B cell (primary cell): ENCODE measurements around the gene TSPAN14. TPM values are rescaled to one million over a fixed set of nuclear protein-coding genes. Genes with fewer than 3 reads are reported as not detected.

Source experiments
- ATAC-seq: fragments of 200-7000 bp; cut with Tn5 transposase; one replicate; pipeline ENCODE4 v1.10.0; 2021; ENCODE audit warnings: low read depth, mild to moderate bottlenecking, moderate number of reproducible peaks, moderate library complexity
- CTCF ChIA-PET: fragments of 350-600 bp; sonication (Branson Sonifier 250); formaldehyde crosslinking; loops from one replicate; lab custom pipeline; 2021; ENCODE audit warnings: antibody characterized with exemption, inconsistent platforms; lab: Charles Lee
- POLR2A ChIA-PET: fragments of 350-600 bp; sonication (Branson Sonifier 250); formaldehyde crosslinking; loops from one replicate; lab custom pipeline; 2021; ENCODE audit warnings: antibody characterized with exemption; lab: Charles Lee
- DNase-seq: peaks from one replicate; pipeline ENCODE4 v3.0.0; 2013
- H2AFZ ChIP-seq: 2 replicates; pipeline ENCODE4 v1.6.1; 2012; ENCODE audit warnings: mild to moderate bottlenecking, low read depth, low read length; ENCODE audit not compliant: insufficient read depth, poor library complexity, severe bottlenecking
- H3K27ac ChIP-seq, 2 donors: 1 replicate in 1 of 2; 2 replicates in 1 of 2; pipeline ENCODE4 v1.5.1; 2012 to 2013; ENCODE audit warnings: low read length in 2 of 2, mild to moderate bottlenecking in 2 of 2, moderate library complexity in 1 of 2
- H3K27me3 ChIP-seq, 4 experiments: fragments of 200-600 bp in 1 of 4; sonication (generic) in 1 of 4; replicated peaks in 1 of 4; 1 replicate in 2 of 4; 2 replicates in 2 of 4; pipeline versions ENCODE4 v1.6.1 to v1.7.0; 2013 to 2016; ENCODE audit warnings: low read length in 3 of 4, mild to moderate bottlenecking in 2 of 4, mixed read lengths in 1 of 4, moderate library complexity in 1 of 4; ENCODE audit not compliant: insufficient read depth in 4 of 4, control insufficient read depth in 3 of 4; ENCODE audit errors: control extremely low read depth in 1 of 4
- H3K36me3 ChIP-seq, 2 experiments: replicated peaks in 1 of 2; 1 replicate in 1 of 2; 2 replicates in 1 of 2; pipeline versions ENCODE4 v1.6.1 to v1.7.1; 2013; ENCODE audit warnings: low read length in 1 of 2; ENCODE audit not compliant: insufficient read depth in 2 of 2, control insufficient read depth in 1 of 2; ENCODE audit errors: control extremely low read depth in 1 of 2, extremely low read depth in 1 of 2
- H3K4me1 ChIP-seq, 2 donors: fragments of 200-600 bp in 1 of 2; sonication (generic) in 1 of 2; 1 replicate in 1 of 2; 2 replicates in 1 of 2; pipeline versions ENCODE4 v1.5.1 to v1.6.1; 2013 to 2017; ENCODE audit warnings: low read length in 2 of 2; ENCODE audit not compliant: control insufficient read depth in 2 of 2, insufficient read depth in 2 of 2
- H3K4me2 ChIP-seq: replicated peaks from 2 replicates; pipeline ENCODE3; 2012; ENCODE audit warnings: mild to moderate bottlenecking, low read depth, low read length; ENCODE audit not compliant: poor library complexity, severe bottlenecking
- H3K4me3 ChIP-seq, 5 experiments: fragments of 200-600 bp in 1 of 5; sonication (generic) in 1 of 5; 1 replicate in 3 of 5; 2 replicates in 2 of 5; pipeline versions ENCODE4 v1.5.1 to v1.7.0; 2011 to 2016; ENCODE audit warnings: low read length in 4 of 5, mild to moderate bottlenecking in 4 of 5, low read depth in 2 of 5, control low read depth in 1 of 5, moderate library complexity in 1 of 5; ENCODE audit not compliant: insufficient read depth in 1 of 5; ENCODE audit errors: control extremely low read depth in 1 of 5, extremely low read depth in 1 of 5
- H3K79me2 ChIP-seq: fragments of 200-600 bp; sonication (generic); one replicate; pipeline ENCODE4 v1.6.0; 2016; ENCODE audit warnings: low read length; ENCODE audit not compliant: control insufficient read depth, insufficient read depth
- H3K9ac ChIP-seq: fragments of 200-600 bp; sonication (generic); 2 replicates; pipeline ENCODE4 v1.6.1; 2017; ENCODE audit warnings: mild to moderate bottlenecking, low read length, moderate library complexity
- H3K9me3 ChIP-seq, 3 donors: one replicate each; pipeline versions ENCODE4 v1.6.1 to v1.7.1; 2013; ENCODE audit warnings: low read length in 2 of 3; ENCODE audit not compliant: control insufficient read depth in 2 of 3, insufficient read depth in 1 of 3; ENCODE audit errors: control extremely low read depth in 1 of 3
- H4K20me1 ChIP-seq: 2 replicates; pipeline ENCODE4 v1.6.0; 2012; ENCODE audit warnings: mild to moderate bottlenecking, low read length; ENCODE audit not compliant: insufficient read depth, control insufficient read depth, poor library complexity, severe bottlenecking
- H3K27ac Mint-ChIP-seq: one replicate; pipeline ENCODE4 v1.8.0; 2021; ENCODE audit warnings: mixed read lengths
- H3K27me3 Mint-ChIP-seq: one replicate; pipeline ENCODE4 v1.8.0; 2021; ENCODE audit warnings: mixed read lengths
- H3K4me1 Mint-ChIP-seq: one replicate; pipeline ENCODE4 v1.8.0; 2021; ENCODE audit warnings: mixed read lengths
- H3K4me3 Mint-ChIP-seq: one replicate; pipeline ENCODE4 v1.8.0; 2021; ENCODE audit warnings: mixed read lengths
- H3K9me3 Mint-ChIP-seq: one replicate; pipeline ENCODE4 v1.8.0; 2022; ENCODE audit warnings: mixed read lengths; ENCODE audit not compliant: insufficient read depth
- CTCF ChIP-seq: fragments of 200-600 bp; IDR thresholded peaks from one replicate; pipeline ENCODE4 v1.8.0; 2022; ENCODE audit warnings: antibody characterized with exemption, mild to moderate bottlenecking
- EZH2 ChIP-seq: IDR thresholded peaks from 2 replicates; pipeline ENCODE4 v1.6.1; 2012; ENCODE audit warnings: borderline replicate concordance, low read depth, mild to moderate bottlenecking, moderate library complexity, low read length; ENCODE audit not compliant: insufficient read depth, poor library complexity, severe bottlenecking
- WGBS: methylation state at CpG from one replicate; pipeline ENCODE4 v1.1.5; 2013; ENCODE audit warnings: missing lambda C conversion rate; ENCODE audit not compliant: insufficient coverage; 5-methylcytosine and 5-hydroxymethylcytosine counted together
- intact Hi-C: fragments of 100-400 bp; cut with micrococcal nuclease; formaldehyde crosslinking; loops from one replicate; pipeline ENCODE4 v1.10.0; 2022
- polyA plus RNA-seq: library from polyadenylated mRNA; depleted of rRNA; stranded (reverse); fragments of >200 nt; gene quantifications from 2 replicates; pipeline ENCODE4 v1.2.3, GENCODE V29; 2012
- total RNA-seq, 2 donors: library from RNA; stranded (reverse); fragments of 120-200 nt in 1 of 2; gene quantifications; 1 replicate in 1 of 2; 2 replicates in 1 of 2; pipeline versions ENCODE4 v1.2.3 to v1.2.4, GENCODE V29; 2013 to 2022

TSPAN14 gene
- total and polyA plus RNA-seq, 2 donors (not counting 1 experiment from before 2014, with no cell fraction given), result 27.8 to 55.3 TPM

DNA sequence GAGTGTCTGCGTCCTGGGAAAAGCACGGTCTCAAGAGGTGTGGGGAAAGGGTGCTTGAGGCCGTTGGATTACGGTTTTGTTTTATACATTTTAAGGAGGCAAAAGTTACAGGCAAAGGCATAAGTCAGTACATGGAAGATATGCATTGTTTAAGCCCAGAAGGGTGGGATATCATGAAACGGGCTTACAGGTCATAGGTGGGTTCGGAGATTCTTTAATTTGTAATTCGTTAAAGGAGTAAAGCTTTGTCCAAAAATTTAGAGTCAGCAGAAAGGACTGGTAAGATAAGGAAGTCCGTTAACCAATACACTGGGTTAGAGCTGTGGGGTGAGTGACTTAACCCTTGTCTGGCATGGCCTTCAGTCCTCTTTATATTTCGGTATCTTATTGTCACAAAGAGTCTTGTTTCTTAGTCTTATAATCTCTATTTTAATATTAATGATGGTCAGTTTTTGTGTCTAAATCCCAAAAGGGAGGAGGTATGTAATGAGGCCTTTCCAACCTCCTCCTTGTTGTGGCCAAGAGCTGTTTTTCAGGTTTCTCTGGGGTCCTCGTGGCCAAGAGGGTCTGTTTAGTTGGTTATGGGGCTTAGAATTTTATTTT lies 12.7 kb downstream of the TSPAN14 start:
- 91% methylated on average over 8 of the region's 10 CpGs for WGBS

More for the DNA sequence above, 12.7 kb downstream of the TSPAN14 start:
- ChIA-PET CTCF (interaction anchor here (0.6 to 5.1 kb wide), 8 partner anchors 10 to 772 kb away, joined by 3 to 41 read pairs (median 4); no protein-coding TSS in a partner anchor), POLR2A (interaction anchor here (0.6 to 2.3 kb wide), 2 partner anchors 10 to 163 kb away, joined by 4 to 5 read pairs; no protein-coding TSS in a partner anchor)
- DNase-seq (no peak), ATAC-seq (no peak)
- peak overlapping the region; percentile 48 for H3K4me2 ChIP-seq
- peaks cover 73 to 75% of the 10 kb centered on the region in 2 donors for H3K4me1 ChIP-seq
- no peaks in the 10 kb centered on the region for H3K27me3 ChIP-seq
- no peaks in the 10 kb centered on the region for H3K9me3 ChIP-seq
- no peak overlapping the region for H3K9ac ChIP-seq
- H3K27ac Mint-ChIP-seq, result peak overlapping the region; percentile 79
- H3K4me3 ChIP-seq, result no peak overlapping the region
- peaks cover 0 to 21% of the 10 kb centered on the region in 2 experiments for H3K36me3 ChIP-seq
- H3K27ac ChIP-seq, result no peak overlapping the region
- no peaks in the 10 kb centered on the region for H3K9me3 Mint-ChIP-seq
- H3K79me2 ChIP-seq, result peaks cover 96% of the 10 kb centered on the region
- peaks cover 87% of the 10 kb centered on the region for H3K4me1 Mint-ChIP-seq
- peak overlapping the region; percentile 24 for H3K4me3 Mint-ChIP-seq
- H3K27me3 Mint-ChIP-seq, result no peaks in the 10 kb centered on the region
- H2AFZ ChIP-seq, result no peak overlapping the region
- peaks cover 59% of the 10 kb centered on the region for H4K20me1 ChIP-seq
- TF ChIP-seq CTCF, result no peak
- TF ChIP-seq EZH2, result no peak
- intact Hi-C loops, result no loop called here
